HL-60/S4 treated with phorbol 12-myristate 13-acetate at 8.2 ng/mL for 4 days and 3 days (cell line): ENCODE measurements around the gene ITGB2.

Experiments
- in situ Hi-C: fragments of 300-500 bp; cut with MboI; formaldehyde crosslinking; loops from 2 replicates; pipeline ENCODE4 v1.15.0; 2022; ENCODE audit warnings: low sequenced_read_pairs

The ITGB2 gene

DNA sequence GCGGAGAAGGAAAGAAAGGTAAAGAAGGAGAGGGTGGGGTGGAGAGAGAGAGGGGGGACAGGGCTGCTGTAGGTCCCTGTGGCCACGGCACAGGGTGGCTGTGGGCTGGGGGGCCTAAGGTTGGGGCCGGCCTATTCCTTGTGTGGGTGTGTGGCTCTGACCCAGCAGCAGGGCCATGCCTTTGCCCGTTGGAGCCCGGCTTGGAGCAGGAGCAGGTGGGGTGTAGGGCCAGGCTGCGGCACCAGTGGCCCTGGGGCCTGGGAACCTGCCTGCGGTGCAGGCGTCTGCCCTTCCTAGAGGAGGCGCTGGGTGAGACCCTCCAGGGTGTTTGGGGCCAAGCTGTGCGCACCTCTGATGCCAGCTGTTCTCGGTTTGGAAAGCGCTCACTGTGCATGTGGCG lies 83.2 kb downstream of the ITGB2 start:
- in situ Hi-C loops: no loop called here

DNA sequence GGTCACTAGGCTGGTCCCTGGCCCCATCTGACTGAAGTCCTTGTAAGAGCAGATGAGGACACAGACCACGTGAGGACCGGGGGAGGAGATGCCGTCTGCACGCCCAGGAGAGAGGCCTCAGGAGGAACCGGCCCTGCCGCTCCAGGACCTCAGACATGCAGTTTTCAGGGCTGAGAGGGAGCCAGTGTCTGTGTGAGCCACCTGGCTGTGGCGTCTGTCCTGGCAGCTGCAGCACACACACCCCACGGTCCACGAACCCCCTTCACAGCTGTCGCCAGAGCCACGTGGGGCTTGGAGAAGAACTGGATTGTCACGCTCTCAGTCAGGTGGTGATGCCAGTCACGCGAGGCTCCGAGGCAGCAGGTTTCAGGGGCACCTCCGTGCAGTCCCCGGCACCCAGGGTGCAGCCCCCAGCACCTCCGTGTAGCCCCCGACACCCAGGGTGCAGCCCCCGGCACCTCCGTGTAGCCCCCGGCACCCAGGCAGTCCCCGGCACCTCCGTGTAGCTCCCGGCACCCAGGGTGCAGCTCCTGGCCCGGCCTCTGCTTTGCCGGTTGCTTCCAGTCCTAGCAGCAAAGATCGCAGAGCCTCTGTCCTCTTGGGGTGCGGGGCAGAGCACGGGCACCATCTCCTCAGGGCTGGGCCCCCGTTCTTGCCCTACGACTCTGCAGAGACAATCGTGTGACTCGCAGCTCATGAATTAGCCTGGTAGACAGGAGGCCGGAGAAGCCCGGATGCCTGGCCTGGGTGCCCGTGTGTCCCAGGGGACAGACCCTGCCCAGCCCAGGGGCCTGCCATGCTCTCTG lies 83.8 kb downstream of the ITGB2 start:
- in situ Hi-C loops: no loop called here

DNA sequence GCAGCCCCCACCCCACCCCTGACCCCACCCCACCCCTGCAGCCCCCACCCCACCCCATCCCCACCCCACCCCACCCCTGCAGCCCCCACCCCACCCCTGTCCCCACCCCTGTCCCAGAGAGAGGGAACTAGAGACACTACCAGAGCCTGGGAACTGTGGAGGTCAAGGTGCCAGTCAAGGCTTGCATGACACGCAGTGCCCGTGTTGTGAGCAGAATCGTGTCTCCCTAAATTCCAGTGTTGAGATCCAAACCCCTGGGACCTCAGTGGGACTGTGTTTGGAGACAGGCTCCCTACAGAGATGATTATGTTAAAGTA lies 84.4 kb downstream of the ITGB2 start:
- in situ Hi-C loops: no loop called here
